GM19043 (cell line): ENCODE measurements around the gene NQO2.

Experiments
- ATAC-seq: cut with Tn5 transposase; IDR thresholded peaks from one replicate; pipeline ENCODE4 v1.9.1; 2021; ENCODE audit warnings: low read depth; ENCODE audit not compliant: unreplicated experiment

The NQO2 gene

GRCh38 chr6:3068329-3069214, 68.9 kb downstream of the NQO2 start, which contains the start of gene RIPK1:
Gene RIPK1, plus strand, starts transcription at chr6:3068494. Its CDS starts 8,330 bp downstream, at chr6:3076824.
- peak; percentile 78 for ATAC-seq
